HUES48 (cell line): ENCODE results near the gene HYOU1.
"Not testable (repeated sequence)": the region's sequence is repeated elsewhere in the genome, so short reads cannot be mapped to it uniquely, and the experiment has no call there.

ENCODE experiments used
- H3K27ac ChIP-seq: one replicate; pipeline ENCODE4 v1.7.0; 2013; ENCODE audit warnings: low read depth, low read length, inconsistent platforms
- H3K27me3 ChIP-seq: 2 replicates; pipeline ENCODE4 v1.6.1; 2013; ENCODE audit warnings: mild to moderate bottlenecking, low read length; ENCODE audit not compliant: control insufficient read depth, insufficient read depth
- H3K36me3 ChIP-seq: 2 replicates; pipeline ENCODE4 v1.6.1; 2013; ENCODE audit warnings: low read length; ENCODE audit not compliant: control insufficient read depth, insufficient read depth
- H3K4me1 ChIP-seq: 2 replicates; pipeline ENCODE4 v1.6.1; 2013; ENCODE audit warnings: mild to moderate bottlenecking, low read length; ENCODE audit not compliant: control insufficient read depth, insufficient read depth
- H3K4me3 ChIP-seq: 2 replicates; pipeline ENCODE4 v1.5.1; 2013; ENCODE audit warnings: mild to moderate bottlenecking, low read depth, low read length
- H3K9ac ChIP-seq: 2 replicates; pipeline ENCODE4 v1.6.1; 2013; ENCODE audit warnings: mild to moderate bottlenecking, low read depth, low read length, moderate library complexity
- H3K9me3 ChIP-seq: 2 replicates; pipeline ENCODE4 v1.6.1; 2013; ENCODE audit warnings: low read length; ENCODE audit not compliant: control insufficient read depth, insufficient read depth

Gene HYOU1, protein sequence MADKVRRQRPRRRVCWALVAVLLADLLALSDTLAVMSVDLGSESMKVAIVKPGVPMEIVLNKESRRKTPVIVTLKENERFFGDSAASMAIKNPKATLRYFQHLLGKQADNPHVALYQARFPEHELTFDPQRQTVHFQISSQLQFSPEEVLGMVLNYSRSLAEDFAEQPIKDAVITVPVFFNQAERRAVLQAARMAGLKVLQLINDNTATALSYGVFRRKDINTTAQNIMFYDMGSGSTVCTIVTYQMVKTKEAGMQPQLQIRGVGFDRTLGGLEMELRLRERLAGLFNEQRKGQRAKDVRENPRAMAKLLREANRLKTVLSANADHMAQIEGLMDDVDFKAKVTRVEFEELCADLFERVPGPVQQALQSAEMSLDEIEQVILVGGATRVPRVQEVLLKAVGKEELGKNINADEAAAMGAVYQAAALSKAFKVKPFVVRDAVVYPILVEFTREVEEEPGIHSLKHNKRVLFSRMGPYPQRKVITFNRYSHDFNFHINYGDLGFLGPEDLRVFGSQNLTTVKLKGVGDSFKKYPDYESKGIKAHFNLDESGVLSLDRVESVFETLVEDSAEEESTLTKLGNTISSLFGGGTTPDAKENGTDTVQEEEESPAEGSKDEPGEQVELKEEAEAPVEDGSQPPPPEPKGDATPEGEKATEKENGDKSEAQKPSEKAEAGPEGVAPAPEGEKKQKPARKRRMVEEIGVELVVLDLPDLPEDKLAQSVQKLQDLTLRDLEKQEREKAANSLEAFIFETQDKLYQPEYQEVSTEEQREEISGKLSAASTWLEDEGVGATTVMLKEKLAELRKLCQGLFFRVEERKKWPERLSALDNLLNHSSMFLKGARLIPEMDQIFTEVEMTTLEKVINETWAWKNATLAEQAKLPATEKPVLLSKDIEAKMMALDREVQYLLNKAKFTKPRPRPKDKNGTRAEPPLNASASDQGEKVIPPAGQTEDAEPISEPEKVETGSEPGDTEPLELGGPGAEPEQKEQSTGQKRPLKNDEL

DNA sequence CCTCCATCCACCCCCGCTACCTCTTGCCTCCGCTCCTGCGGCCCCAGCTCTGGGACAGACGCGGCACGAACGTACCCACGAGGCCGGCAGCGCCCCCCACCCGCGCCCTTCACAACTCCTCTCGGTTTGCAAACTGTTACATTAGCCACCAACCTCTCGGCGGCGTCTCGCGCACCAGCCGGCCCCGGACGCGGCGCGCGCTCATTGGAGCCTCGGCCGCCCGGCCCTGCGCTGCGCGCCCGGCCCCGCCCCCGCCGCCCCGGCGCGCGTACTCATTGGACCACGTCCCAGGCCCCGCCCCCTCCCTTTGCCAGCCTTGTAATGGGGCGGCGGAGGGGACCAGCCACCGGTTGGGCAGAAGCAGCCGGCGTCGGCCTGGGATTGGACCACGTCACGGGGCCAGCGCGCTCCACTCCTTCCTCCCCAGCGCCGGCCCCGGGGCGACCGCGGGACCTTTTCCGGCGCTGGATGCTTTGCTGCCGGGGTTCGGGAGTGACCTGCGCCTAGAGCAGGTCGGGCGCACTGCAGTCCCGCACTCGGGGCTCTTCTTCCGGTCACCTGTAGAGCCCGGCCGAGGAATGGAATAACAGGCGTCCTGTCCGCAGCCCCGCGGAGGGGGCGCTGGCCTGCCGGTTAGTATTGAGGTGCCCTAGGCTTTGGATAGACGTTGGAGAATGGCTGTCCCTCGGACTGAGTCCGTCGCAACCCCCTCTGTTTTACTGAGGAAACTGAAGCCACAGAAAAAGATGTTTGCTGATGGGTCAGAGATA, at the start of gene HYOU1:
TSS of gene HYOU1 (minus strand) at position 206 of the 770 bp plus-strand sequence. CDS start 1,045 bp downstream, outside the sequence.
- Histone ChIP-seq H3K9me3 (no peaks in the 10 kb centered on the region), H3K27ac (peak within 1 kb of the TSS; percentile 95), H3K36me3 (peaks cover 36% of the 10 kb centered on the region), H3K9ac (peak within 1 kb of the TSS; percentile 87), H3K27me3 (no peaks in the 10 kb centered on the region), H3K4me3 (peak within 1 kb of the TSS; percentile 98), H3K4me1 (no peaks in the 10 kb centered on the region)

- Histone ChIP-seq H3K27ac (no peak overlapping the region), H3K9ac (no peak overlapping the region), H3K36me3 (peaks cover 8% of the 10 kb centered on the region; the same call in 1 of the 2 replicates), H3K4me3 (no peak overlapping the region), H3K9me3 (no peaks in the 10 kb centered on the region), H3K4me1 (peaks cover 26% of the 10 kb centered on the region), H3K27me3 (peaks cover 12% of the 10 kb centered on the region)
These were observed 46.8 kb upstream of the HYOU1 start for GRCh38 chr11:119103793-119104192.

GRCh38 chr11:119103161-119103664, 46.2 kb upstream of the HYOU1 start:
- not testable (repeated sequence) for H3K9ac ChIP-seq, H3K9me3 ChIP-seq
- H3K27ac ChIP-seq: peak overlapping the region; percentile 90

GRCh38 chr11:119101759-119102423, 44.9 kb upstream of the HYOU1 start, which contains the start of gene DPAGT1:
Gene DPAGT1, minus strand, starts transcription at chr11:119101853. Its CDS starts 198 bp downstream, at chr11:119101655.
- Histone ChIP-seq H3K27me3 (no peaks in the 10 kb centered on the region), H3K4me3 (peak within 1 kb of the TSS; percentile 86), H3K9ac (peak within 1 kb of the TSS; percentile 91), H3K4me1 (peaks cover 22% of the 10 kb centered on the region), H3K27ac (peak within 1 kb of the TSS; percentile 90), H3K36me3 (peaks cover 27% of the 10 kb centered on the region), H3K9me3 (no peaks in the 10 kb centered on the region)

More at GRCh38 chr11:119103161-119103664, 46.2 kb upstream of the HYOU1 start:
- H3K27me3 ChIP-seq: not testable (repeated sequence)
- peaks cover 14% of the 10 kb centered on the region for H3K36me3 ChIP-seq
- H3K4me1 ChIP-seq: peaks cover 26% of the 10 kb centered on the region
- H3K4me3 ChIP-seq: peak overlapping the region; percentile 86; the same call in 1 of the 2 replicates

DNA sequence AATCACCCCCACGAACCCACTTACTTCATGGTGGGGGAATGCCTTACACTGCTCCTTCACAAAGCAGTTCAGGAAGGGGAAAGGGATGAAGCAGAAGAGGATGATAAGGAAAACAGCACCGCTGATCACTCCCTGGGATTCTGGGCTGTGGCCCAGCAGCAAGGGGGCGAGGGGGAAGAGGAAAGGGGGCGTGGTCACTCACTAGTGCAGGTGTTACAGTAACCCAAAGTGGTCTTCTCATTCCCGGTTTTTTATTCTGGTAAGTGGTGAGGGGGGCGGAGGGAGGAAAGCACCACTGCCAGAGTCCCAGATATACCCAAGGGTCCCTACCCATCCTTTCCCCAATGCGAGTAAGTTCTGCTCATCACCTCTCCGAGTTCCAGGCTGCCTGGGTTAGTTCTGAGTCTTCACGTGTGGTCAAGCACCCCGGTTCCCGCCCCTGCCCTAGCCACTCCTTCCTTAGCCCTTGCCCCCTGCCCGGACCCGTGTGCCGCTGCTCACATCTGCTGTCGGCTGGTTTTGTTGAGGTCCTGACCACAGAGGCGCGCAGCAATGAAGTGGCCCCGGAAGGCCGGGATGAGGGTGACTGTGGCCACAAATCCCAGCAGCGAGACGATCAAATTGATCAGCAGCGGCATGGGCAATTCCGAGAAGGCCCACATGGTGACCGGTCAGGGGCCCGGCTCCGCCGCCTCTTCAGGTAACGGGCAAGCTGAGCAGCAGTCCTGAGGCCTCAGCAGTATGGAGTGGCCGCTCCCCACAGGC, 44.2 kb upstream of the HYOU1 start:
- H3K4me3 ChIP-seq: peak overlapping the region; percentile 86
- H3K27me3 ChIP-seq: no peaks in the 10 kb centered on the region
- H3K27ac ChIP-seq: peak overlapping the region; percentile 90
- H3K36me3 ChIP-seq: peaks cover 34% of the 10 kb centered on the region
- peaks cover 15% of the 10 kb centered on the region for H3K4me1 ChIP-seq
- H3K9ac ChIP-seq: peak overlapping the region; percentile 91
- H3K9me3 ChIP-seq: no peaks in the 10 kb centered on the region

- Histone ChIP-seq H3K9ac (0 out of 2 replicates have a peak overlapping the region, but pooled peaks have one; percentile 91), H3K9me3 (no peaks in the 10 kb centered on the region), H3K27me3 (no peaks in the 10 kb centered on the region), H3K36me3 (peaks cover 36% of the 10 kb centered on the region), H3K4me1 (peaks cover 13% of the 10 kb centered on the region), H3K4me3 (peak overlapping the region; percentile 86), H3K27ac (no peak overlapping the region)
These were observed 43.4 kb upstream of the HYOU1 start for GRCh38 chr11:119100246-119100970.

- H3K4me1 ChIP-seq: peaks cover 13% of the 10 kb centered on the region
These were observed 42.7 kb upstream of the HYOU1 start for GRCh38 chr11:119099711-119100110.

DNA sequence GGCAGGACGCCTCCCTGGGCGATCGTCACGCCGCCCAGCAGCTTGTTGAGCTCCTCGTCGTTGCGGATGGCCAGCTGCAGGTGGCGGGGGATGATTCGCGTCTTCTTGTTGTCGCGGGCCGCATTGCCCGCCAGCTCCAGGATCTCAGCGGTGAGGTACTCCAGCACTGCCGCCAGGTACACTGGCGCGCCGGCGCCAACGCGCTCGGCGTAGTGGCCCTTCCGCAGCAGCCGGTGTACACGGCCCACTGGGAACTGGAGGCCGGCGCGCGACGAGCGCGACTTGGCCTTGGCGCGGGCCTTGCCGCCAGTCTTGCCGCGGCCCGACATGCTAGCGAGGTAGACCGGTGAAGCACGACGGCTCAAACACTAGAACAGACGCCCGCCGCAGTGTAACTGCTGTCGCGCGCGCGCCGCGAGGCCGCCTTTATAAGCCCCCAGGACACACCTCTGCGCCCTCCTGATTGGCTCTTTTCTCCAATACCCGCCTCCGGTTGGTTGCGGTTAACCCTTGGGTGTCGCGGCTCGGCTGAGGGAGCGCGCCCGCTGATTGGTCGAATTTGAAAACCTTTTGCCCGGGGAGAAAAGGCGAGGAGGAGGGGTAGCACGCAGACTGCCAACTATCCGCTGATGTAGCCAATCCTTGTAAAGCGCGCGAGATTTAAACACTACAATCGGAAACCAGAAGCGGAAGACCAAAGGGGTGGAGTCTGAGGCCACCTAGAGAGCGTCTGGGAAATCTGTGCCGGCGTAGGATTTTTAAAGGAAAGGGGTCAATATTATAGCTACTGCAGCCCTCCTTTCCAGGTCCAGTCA, 38.3 kb upstream of the HYOU1 start:
- Histone ChIP-seq H3K4me3 (peak overlapping the region; percentile 96), H3K9ac (peak overlapping the region; percentile 94), H3K27me3 (no peaks in the 10 kb centered on the region), H3K9me3 (no peaks in the 10 kb centered on the region), H3K27ac (peak overlapping the region; percentile 89), H3K4me1 (peaks cover 15% of the 10 kb centered on the region), H3K36me3 (peaks cover 71% of the 10 kb centered on the region)

More at GRCh38 chr11:119099711-119100110, 42.7 kb upstream of the HYOU1 start:
- Histone ChIP-seq H3K9ac (no peak overlapping the region), H3K36me3 (peaks cover 36% of the 10 kb centered on the region), H3K27me3 (no peaks in the 10 kb centered on the region), H3K4me3 (peak overlapping the region; percentile 86; the same call in 1 of the 2 replicates), H3K9me3 (no peaks in the 10 kb centered on the region), H3K27ac (no peak overlapping the region)
